ENCODE results near the gene NPAS3. TPM values are rescaled to one million over a fixed set of nuclear protein-coding genes. Genes with fewer than 3 reads are reported as not detected.
A peak's percentile ranks its signal among the peaks of the same experiment; 100 is the strongest.

NPAS3 gene
- total and polyA plus RNA-seq, 2 of the 13 experiments (the other 11 are each of a cell fraction or from before 2014, with no cell fraction given) = not detected

DNA sequence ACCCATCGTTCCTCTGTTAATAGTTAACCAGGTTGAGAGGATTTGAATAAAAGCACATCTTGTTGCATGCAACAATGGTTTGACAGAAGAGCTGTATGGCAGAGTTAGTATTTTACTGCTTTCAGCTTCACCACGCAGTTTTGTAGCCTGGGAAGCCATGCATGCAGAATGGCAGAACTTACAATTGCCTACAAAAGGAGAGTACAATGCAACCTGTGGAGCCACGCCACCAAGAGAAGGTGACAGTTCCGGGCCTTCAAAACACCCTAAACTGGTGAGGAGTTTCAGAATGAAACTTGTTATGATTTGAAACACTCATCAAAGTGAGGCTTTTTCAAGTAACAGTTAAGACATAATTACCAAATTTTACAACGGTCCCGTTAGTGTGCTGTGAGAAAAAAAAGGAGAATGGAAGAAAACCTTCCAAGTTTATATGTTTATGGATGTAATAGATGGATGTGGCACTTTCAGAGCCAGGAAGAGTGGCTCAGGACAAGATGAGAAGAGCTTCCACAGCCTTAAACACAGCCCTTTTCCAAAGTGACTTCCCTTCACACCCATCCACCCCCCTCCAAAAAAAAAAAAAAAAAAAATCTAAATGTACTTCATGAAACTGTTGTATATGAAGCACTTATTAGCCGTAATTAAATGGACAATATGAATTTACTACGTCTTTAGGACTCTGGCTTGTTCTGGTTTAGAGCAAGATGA, 853.5 kb downstream of the NPAS3 start (continued):
- TF ChIP-seq AKAP8 (CRISPR knock-in tag; IDR thresholded peaks at IDR 0.05) (no peak), GTF2F1 (IDR thresholded peaks at IDR 0.05; ENCODE audit: low read length) (no peak), ZFP36L1 (CRISPR knock-in tag; IDR thresholded peaks at IDR 0.05) (no peak), ZKSCAN5 (CRISPR knock-in tag; IDR thresholded peaks at IDR 0.05) (no peak), REL (CRISPR knock-in tag; conservative IDR thresholded peaks at IDR 0.05) (no peak)

DNA sequence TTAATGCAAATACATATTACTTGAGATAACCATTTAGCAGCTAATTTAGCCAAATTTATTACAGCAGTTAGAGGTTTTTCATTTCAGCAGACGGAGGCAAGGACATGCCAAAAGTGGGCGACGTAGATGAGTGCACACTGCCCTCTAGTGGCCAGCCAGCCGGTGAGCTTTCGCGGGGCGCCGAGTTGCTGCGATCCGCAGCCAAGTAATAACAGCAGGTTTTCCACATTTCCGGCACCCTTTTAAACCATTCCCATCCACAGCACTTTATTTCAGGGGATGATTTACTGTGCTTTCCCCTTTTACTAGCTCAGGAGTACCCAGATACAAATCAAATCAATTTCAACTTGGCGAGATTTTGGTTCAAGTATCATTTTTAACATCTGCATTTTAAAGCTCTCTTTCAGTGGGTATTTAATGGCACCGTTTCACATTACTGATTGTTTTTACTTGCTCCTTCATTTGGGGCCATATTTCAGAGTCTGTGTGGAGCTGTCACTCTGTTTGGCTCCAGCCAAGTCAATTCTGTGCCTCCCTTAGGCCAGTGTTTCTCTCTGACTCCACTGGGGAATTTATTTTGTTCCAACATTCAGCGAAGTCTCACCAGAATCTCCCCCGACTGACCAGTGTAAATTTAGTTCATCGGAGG, 854.2 kb downstream of the NPAS3 start:
- H2AFZ ChIP-seq (ENCODE audit: low read length) = no peak overlapping the region
- POLR2A ChIA-PET = no interaction called here
- H3K79me2 ChIP-seq (ENCODE audit: insufficient read depth, low read length) = no peaks in the 10 kb centered on the region
- TF ChIP-seq ZNF264 (CRISPR knock-in tag; IDR thresholded peaks at IDR 0.05) (no peak), ZSCAN29 (CRISPR knock-in tag; conservative IDR thresholded peaks at IDR 0.05) (no peak), ZNF124 (CRISPR knock-in tag; IDR thresholded peaks at IDR 0.05) (peak; percentile 83), ZNF746 (CRISPR knock-in tag; IDR thresholded peaks at IDR 0.05) (no peak), FOXO1 (CRISPR knock-in tag; IDR thresholded peaks at IDR 0.05) (no peak), ZNF292 (CRISPR knock-in tag; IDR thresholded peaks at IDR 0.05; ENCODE audit: borderline replicate concordance, low read depth) (no peak), REXO4 (CRISPR knock-in tag; IDR thresholded peaks at IDR 0.05; ENCODE audit: borderline replicate concordance) (no peak), ZMAT3 (CRISPR knock-in tag; conservative IDR thresholded peaks at IDR 0.05) (0 out of 2 replicates have a peak, but pooled peaks have one; percentile 45), CHD2 (IDR thresholded peaks at IDR 0.05; ENCODE audit: low read depth, low read length) (no peak), ZNF101 (CRISPR knock-in tag; IDR thresholded peaks at IDR 0.05; ENCODE audit: borderline replicate concordance, low read depth) (no peak), STAG1 (CRISPR knock-in tag; IDR thresholded peaks at IDR 0.05) (peak; percentile 99)
- TF ChIP-seq, protein P1, sequence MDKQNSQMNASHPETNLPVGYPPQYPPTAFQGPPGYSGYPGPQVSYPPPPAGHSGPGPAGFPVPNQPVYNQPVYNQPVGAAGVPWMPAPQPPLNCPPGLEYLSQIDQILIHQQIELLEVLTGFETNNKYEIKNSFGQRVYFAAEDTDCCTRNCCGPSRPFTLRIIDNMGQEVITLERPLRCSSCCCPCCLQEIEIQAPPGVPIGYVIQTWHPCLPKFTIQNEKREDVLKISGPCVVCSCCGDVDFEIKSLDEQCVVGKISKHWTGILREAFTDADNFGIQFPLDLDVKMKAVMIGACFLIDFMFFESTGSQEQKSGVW (CRISPR knock-in tag; IDR thresholded peaks at IDR 0.05; ENCODE audit: borderline replicate concordance) = no peak
- TF ChIP-seq, protein P2, sequence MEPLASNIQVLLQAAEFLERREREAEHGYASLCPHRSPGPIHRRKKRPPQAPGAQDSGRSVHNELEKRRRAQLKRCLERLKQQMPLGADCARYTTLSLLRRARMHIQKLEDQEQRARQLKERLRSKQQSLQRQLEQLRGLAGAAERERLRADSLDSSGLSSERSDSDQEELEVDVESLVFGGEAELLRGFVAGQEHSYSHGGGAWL (CRISPR knock-in tag; IDR thresholded peaks at IDR 0.05) = no peak
- TF ChIP-seq, protein P3, sequence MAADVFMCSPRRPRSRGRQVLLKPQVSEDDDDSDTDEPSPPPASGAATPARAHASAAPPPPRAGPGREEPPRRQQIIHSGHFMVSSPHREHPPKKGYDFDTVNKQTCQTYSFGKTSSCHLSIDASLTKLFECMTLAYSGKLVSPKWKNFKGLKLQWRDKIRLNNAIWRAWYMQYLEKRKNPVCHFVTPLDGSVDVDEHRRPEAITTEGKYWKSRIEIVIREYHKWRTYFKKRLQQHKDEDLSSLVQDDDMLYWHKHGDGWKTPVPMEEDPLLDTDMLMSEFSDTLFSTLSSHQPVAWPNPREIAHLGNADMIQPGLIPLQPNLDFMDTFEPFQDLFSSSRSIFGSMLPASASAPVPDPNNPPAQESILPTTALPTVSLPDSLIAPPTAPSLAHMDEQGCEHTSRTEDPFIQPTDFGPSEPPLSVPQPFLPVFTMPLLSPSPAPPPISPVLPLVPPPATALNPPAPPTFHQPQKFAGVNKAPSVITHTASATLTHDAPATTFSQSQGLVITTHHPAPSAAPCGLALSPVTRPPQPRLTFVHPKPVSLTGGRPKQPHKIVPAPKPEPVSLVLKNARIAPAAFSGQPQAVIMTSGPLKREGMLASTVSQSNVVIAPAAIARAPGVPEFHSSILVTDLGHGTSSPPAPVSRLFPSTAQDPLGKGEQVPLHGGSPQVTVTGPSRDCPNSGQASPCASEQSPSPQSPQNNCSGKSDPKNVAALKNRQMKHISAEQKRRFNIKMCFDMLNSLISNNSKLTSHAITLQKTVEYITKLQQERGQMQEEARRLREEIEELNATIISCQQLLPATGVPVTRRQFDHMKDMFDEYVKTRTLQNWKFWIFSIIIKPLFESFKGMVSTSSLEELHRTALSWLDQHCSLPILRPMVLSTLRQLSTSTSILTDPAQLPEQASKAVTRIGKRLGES (CRISPR knock-in tag; IDR thresholded peaks at IDR 0.05; ENCODE audit: borderline replicate concordance) = no peak

More for the DNA sequence above, 854.2 kb downstream of the NPAS3 start:
- Histone ChIP-seq H3K27me3 (ENCODE audit: control insufficient read depth in 1 of 2, insufficient read depth in 2 of 2, low read length in 2 of 2) (peaks cover 0 to 11% of the 10 kb centered on the region in 2 experiments; a peak in 2 of 5 replicates), H3K4me1 (ENCODE audit: insufficient read depth, low read length) (0 out of 2 replicates have a peak, but pooled peaks cover 4% of the 10 kb centered on the region), H3K9me3 (ENCODE audit: low read length) (no peaks in the 10 kb centered on the region), H3K4me3 (replicated peaks in 1 of 3; ENCODE audit: insufficient read depth in 1 of 3, low read depth in 2 of 3, low read length in 3 of 3) (no peak overlapping the region), H3K27ac (ENCODE audit: extremely low read length, insufficient read depth, low read length) (no peak overlapping the region), H3K36me3 (replicated peaks in 1 of 2; ENCODE audit: control insufficient read depth in 1 of 2, insufficient read depth in 2 of 2, low read length in 2 of 2) (no peaks in the 10 kb centered on the region), H3K4me2 (ENCODE audit: low read depth, low read length) (no peak overlapping the region), H4K20me1 (ENCODE audit: insufficient read depth, low read length) (no peaks in the 10 kb centered on the region), H3K9ac (ENCODE audit: insufficient read depth, low read depth, low read length) (no peak overlapping the region)
- CTCF ChIA-PET (ENCODE audit: low intra/inter-chr PET ratio, low total read pairs) = interaction anchor here (0.7 to 4.8 kb wide), 10 partner anchors 117 to 1216 kb away, joined by 3 to 62 read pairs (median 4); no protein-coding TSS in a partner anchor
- ATAC-seq (peak; percentile 96), DNase-seq (ENCODE audit: low spot score) (peak; percentile 72), FAIRE-seq (peak; percentile 89)
- intact Hi-C loops (cut with micrococcal nuclease; ENCODE audit: unreplicated experiment) (loop anchor here (1.0 kb wide), 5 partner anchors 318 to 1217 kb away; no protein-coding TSS in a partner anchor), in situ Hi-C loops (cut with HindIII; ENCODE audit: extremely low pct_ligation_motif_present, low pct_unique_long_range_greater_than_20kb) (loop anchor here (5.0 kb wide), 3 partner anchors 316 to 1216 kb away; no protein-coding TSS in a partner anchor)
- no TSS peak for BruUV-seq (replicated peaks)
- WGBS (ENCODE audit: low lambda C conversion rate) = 8% methylated on average over 16 of the region's 16 CpGs

Measured in HepG2 (cell line).